Fibroblast of lung (primary cell): ENCODE data around the gene SORBS1. TPM values are rescaled to one million over a fixed set of nuclear protein-coding genes. Genes with fewer than 3 reads are reported as not detected.
A peak's percentile ranks its signal among the peaks of the same experiment; 100 is the strongest.

Experiments used
- DNase-seq, 2 donors: peaks; one replicate each; pipeline versions ENCODE4 v3.0.0 to v3.0.0-alpha.2; 2010; ENCODE audit warnings: low read depth in 2 of 2
- H2AFZ ChIP-seq: 2 replicates; pipeline ENCODE4 v1.5.1; 2012; ENCODE audit warnings: low read length, control low read depth, inconsistent platforms
- H3K27ac ChIP-seq: 2 replicates; pipeline ENCODE4 v1.5.1; 2011; ENCODE audit warnings: low read length, control low read depth; ENCODE audit not compliant: insufficient read depth
- H3K27me3 ChIP-seq: 2 replicates; pipeline ENCODE4 v1.5.1; 2011; ENCODE audit warnings: mild to moderate bottlenecking, low read length; ENCODE audit not compliant: control insufficient read depth, insufficient read depth
- H3K36me3 ChIP-seq: 2 replicates; pipeline ENCODE4 v1.5.1; 2011; ENCODE audit warnings: low read length; ENCODE audit not compliant: control insufficient read depth, insufficient read depth
- H3K4me1 ChIP-seq: 2 replicates; pipeline ENCODE4 v1.5.1; 2011; ENCODE audit warnings: low read length; ENCODE audit not compliant: control insufficient read depth, insufficient read depth; ENCODE audit errors: extremely low read depth
- H3K4me2 ChIP-seq: 2 replicates; pipeline ENCODE4 v1.5.1; 2011; ENCODE audit warnings: low read length, control low read depth; ENCODE audit not compliant: insufficient read depth; ENCODE audit errors: extremely low read depth
- H3K4me3 ChIP-seq, 4 experiments: fragments of 200-600 bp in 1 of 4; sonication (generic) in 1 of 4; replicated peaks in 1 of 4; 2 replicates each; pipeline ENCODE4 v1.5.1; 2011 to 2016; ENCODE audit warnings: low read length in 4 of 4, low read depth in 3 of 4, mild to moderate bottlenecking in 3 of 4, control low read depth in 2 of 4, inconsistent platforms in 1 of 4, mixed read lengths in 1 of 4; ENCODE audit not compliant: insufficient read depth in 1 of 4; ENCODE audit errors: control extremely low read depth in 1 of 4
- H3K79me2 ChIP-seq: 2 replicates; pipeline ENCODE4 v1.5.1; 2012; ENCODE audit warnings: mild to moderate bottlenecking, low read length, inconsistent platforms; ENCODE audit not compliant: control insufficient read depth, insufficient read depth
- H3K9ac ChIP-seq: 2 replicates; pipeline ENCODE4 v1.5.1; 2011; ENCODE audit warnings: mild to moderate bottlenecking, low read length, control low read depth; ENCODE audit not compliant: insufficient read depth
- H3K9me3 ChIP-seq: 2 replicates; pipeline ENCODE4 v1.5.1; 2012; ENCODE audit warnings: low read depth, low read length; ENCODE audit not compliant: control insufficient read depth, insufficient read depth
- H4K20me1 ChIP-seq: 2 replicates; pipeline ENCODE4 v1.5.1; 2011; ENCODE audit warnings: low read length; ENCODE audit not compliant: control insufficient read depth, insufficient read depth; ENCODE audit errors: extremely low read depth
- CTCF ChIP-seq, 2 donors: IDR thresholded peaks in 1 of 2; conservative IDR thresholded peaks in 1 of 2; 1 replicate in 1 of 2; 2 replicates in 1 of 2; pipeline ENCODE4 v1.5.1; 2011 to 2012; ENCODE audit warnings: low read length in 2 of 2, control low read depth in 1 of 2, inconsistent platforms in 1 of 2, low read depth in 1 of 2, mild to moderate bottlenecking in 1 of 2
- EZH2 ChIP-seq: IDR thresholded peaks from 2 replicates; pipeline ENCODE4 v1.5.1; 2012; ENCODE audit warnings: low read length, control low read depth, mild to moderate bottlenecking; ENCODE audit errors: missing control alignments
- polyA plus RNA-seq, 2 donors: library from polyadenylated mRNA; depleted of rRNA in 1 of 2; stranded (reverse) in 1 of 2; unstranded in 1 of 2; fragments of >200 nt; gene quantifications; 2 replicates each; pipeline ENCODE4 v1.2.1, GENCODE V29; 2011 to 2012; ENCODE audit warnings: missing spikeins in 1 of 2
- total RNA-seq: library from RNA; depleted of rRNA; stranded (reverse); fragments of >200 nt; gene quantifications from 2 replicates; pipeline ENCODE4 v1.2.1, GENCODE V29; 2014

Gene SORBS1
- total and polyA plus RNA-seq, 2 donors (not counting 1 experiment from before 2014, with no cell fraction given): 0.33 to 0.50 TPM

GRCh38 chr10:95506056-95506737, 55.0 kb downstream of the SORBS1 start:
- Histone ChIP-seq H4K20me1 (no peaks in the 10 kb centered on the region), H3K9ac (no peak overlapping the region), H3K27me3 (no peaks in the 10 kb centered on the region), H3K4me1 (no peaks in the 10 kb centered on the region), H3K36me3 (no peaks in the 10 kb centered on the region), H3K79me2 (no peaks in the 10 kb centered on the region), H3K27ac (no peak overlapping the region), H3K4me2 (no peak overlapping the region), H3K4me3 (no peak overlapping the region), H3K9me3 (no peaks in the 10 kb centered on the region), H2AFZ (no peak overlapping the region)
- peak in 1 of 2 donors; percentile 58 for DNase-seq
- no peak for TF ChIP-seq CTCF (conservative IDR thresholded peaks at IDR 0.05 in 1 of 2, IDR thresholded peaks at IDR 0.05 in 1 of 2; ENCODE audit: low read depth in 1 of 2, low read length in 2 of 2)

GRCh38 chr10:95505641-95506040, 55.5 kb downstream of the SORBS1 start:
- TF ChIP-seq CTCF (conservative IDR thresholded peaks at IDR 0.05 in 1 of 2, IDR thresholded peaks at IDR 0.05 in 1 of 2; ENCODE audit: low read depth in 1 of 2, low read length in 2 of 2): no peak
- TF ChIP-seq EZH2: no peak
- no peaks in the 10 kb centered on the region for H3K27me3 ChIP-seq
- H2AFZ ChIP-seq: no peak overlapping the region
- H3K9me3 ChIP-seq: no peaks in the 10 kb centered on the region
- H3K36me3 ChIP-seq: no peaks in the 10 kb centered on the region
- H3K79me2 ChIP-seq: no peaks in the 10 kb centered on the region
- H3K9ac ChIP-seq: no peak overlapping the region
- no peak overlapping the region for H3K4me2 ChIP-seq
- no peak overlapping the region for H3K27ac ChIP-seq
- no peaks in the 10 kb centered on the region for H4K20me1 ChIP-seq
- H3K4me1 ChIP-seq: no peaks in the 10 kb centered on the region
- no peak overlapping the region for H3K4me3 ChIP-seq
- DNase-seq: no peak

- H3K9ac ChIP-seq: no peak overlapping the region
Observed at GRCh38 chr10:95505084-95505610, 56.0 kb downstream of the SORBS1 start.

More at GRCh38 chr10:95505084-95505610, 56.0 kb downstream of the SORBS1 start:
- no peak for TF ChIP-seq CTCF (conservative IDR thresholded peaks at IDR 0.05 in 1 of 2, IDR thresholded peaks at IDR 0.05 in 1 of 2; ENCODE audit: low read depth in 1 of 2, low read length in 2 of 2)
- Histone ChIP-seq H3K36me3 (no peaks in the 10 kb centered on the region), H3K9me3 (no peaks in the 10 kb centered on the region), H3K4me1 (no peaks in the 10 kb centered on the region), H3K4me2 (no peak overlapping the region), H3K4me3 (no peak overlapping the region), H3K27me3 (no peaks in the 10 kb centered on the region), H3K79me2 (no peaks in the 10 kb centered on the region), H4K20me1 (no peaks in the 10 kb centered on the region), H2AFZ (no peak overlapping the region), H3K27ac (no peak overlapping the region)
- DNase-seq: no peak
